ENCODE data around the gene ERGIC3. TPM values are rescaled to one million over a fixed set of nuclear protein-coding genes. Genes with fewer than 3 reads are reported as not detected.

ERGIC3 gene
- total and polyA plus RNA-seq, 10 of the 15 experiments (the other 5 are each of a cell fraction or from before 2014, with no cell fraction given): 90.4 to 210 (median 139) TPM

DNA sequence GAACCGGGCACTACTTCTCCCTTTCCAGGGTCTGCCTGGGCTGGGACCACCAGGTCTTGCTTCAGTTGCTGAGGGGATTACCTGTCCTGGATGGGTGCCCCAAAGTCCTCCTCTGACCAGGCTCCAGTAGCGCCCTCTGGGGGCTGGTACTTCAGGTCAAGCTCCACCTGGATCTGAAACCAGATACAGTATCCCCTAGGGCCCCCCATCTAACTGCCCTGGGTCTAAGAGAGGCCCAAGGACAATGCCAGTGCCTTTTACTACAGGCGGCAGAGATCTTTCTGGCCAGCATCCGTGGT is 62.5 kb downstream of the ERGIC3 start:
- Histone ChIP-seq H3K27ac (ENCODE audit: control insufficient read depth, insufficient read depth) (no peak overlapping the region), H3K4me2 (ENCODE audit: control insufficient read depth, insufficient read depth) (no peak overlapping the region), H3K9me3 (replicated peaks; ENCODE audit: control insufficient read depth, insufficient read depth, low read length) (no peaks in the 10 kb centered on the region), H3K36me3 (ENCODE audit: control insufficient read depth in 2 of 2, insufficient read depth in 2 of 2, low read length in 1 of 2) (no peaks in the 10 kb centered on the region), H4K20me1 (ENCODE audit: control insufficient read depth, insufficient read depth) (no peaks in the 10 kb centered on the region), H3K4me1 (ENCODE audit: control insufficient read depth, insufficient read depth, low read length) (peaks cover 19% of the 10 kb centered on the region), H3K27me3 (replicated peaks in 1 of 2; ENCODE audit: control insufficient read depth in 2 of 2, insufficient read depth in 2 of 2, low read length in 1 of 2) (peaks cover 9 to 11% of the 10 kb centered on the region in 2 experiments; a peak in 3 of 4 replicates), H3K4me3 (no peak overlapping the region), H2AFZ (ENCODE audit: control insufficient read depth, low read depth, low read length) (no peak overlapping the region), H3K9ac (ENCODE audit: control insufficient read depth, insufficient read depth, low read length) (no peak overlapping the region), H3K79me2 (ENCODE audit: control insufficient read depth, insufficient read depth, low read length) (no peaks in the 10 kb centered on the region)
- CTCF ChIA-PET: interaction anchor here (0.5 to 3.8 kb wide), 12 partner anchors 8 to 141 kb away, joined by 3 to 27 read pairs (median 4); partner anchors contain the start of gene SPAG4
- in situ Hi-C loops (cut with MboI) (no loop called here), intact Hi-C loops (cut with micrococcal nuclease; ENCODE audit: unreplicated experiment) (loop anchor here (5.0 kb wide), 1 partner anchor 93 kb away; the partner anchor contains the start of genes NFS1 and ROMO1)
- TF ChIP-seq, protein P1, sequence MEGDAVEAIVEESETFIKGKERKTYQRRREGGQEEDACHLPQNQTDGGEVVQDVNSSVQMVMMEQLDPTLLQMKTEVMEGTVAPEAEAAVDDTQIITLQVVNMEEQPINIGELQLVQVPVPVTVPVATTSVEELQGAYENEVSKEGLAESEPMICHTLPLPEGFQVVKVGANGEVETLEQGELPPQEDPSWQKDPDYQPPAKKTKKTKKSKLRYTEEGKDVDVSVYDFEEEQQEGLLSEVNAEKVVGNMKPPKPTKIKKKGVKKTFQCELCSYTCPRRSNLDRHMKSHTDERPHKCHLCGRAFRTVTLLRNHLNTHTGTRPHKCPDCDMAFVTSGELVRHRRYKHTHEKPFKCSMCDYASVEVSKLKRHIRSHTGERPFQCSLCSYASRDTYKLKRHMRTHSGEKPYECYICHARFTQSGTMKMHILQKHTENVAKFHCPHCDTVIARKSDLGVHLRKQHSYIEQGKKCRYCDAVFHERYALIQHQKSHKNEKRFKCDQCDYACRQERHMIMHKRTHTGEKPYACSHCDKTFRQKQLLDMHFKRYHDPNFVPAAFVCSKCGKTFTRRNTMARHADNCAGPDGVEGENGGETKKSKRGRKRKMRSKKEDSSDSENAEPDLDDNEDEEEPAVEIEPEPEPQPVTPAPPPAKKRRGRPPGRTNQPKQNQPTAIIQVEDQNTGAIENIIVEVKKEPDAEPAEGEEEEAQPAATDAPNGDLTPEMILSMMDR (IDR thresholded peaks at IDR 0.05 in 2 of 3, conservative IDR thresholded peaks at IDR 0.05 in 1 of 3; ENCODE audit: control insufficient read depth in 2 of 3, extremely low read depth in 1 of 3, insufficient read depth in 1 of 3, low read depth in 3 of 3, low read length in 3 of 3): peak; percentile 24 to 52 (median 42)
- TF ChIP-seq POLR2AphosphoS2 (IDR thresholded peaks at IDR 0.05; ENCODE audit: low read depth, low read length): no peak
- ATAC-seq (peak; percentile 42), FAIRE-seq (no peak), DNase-seq (ENCODE audit: low read depth, low spot score) (no peak)
- BruUV-seq (replicated peaks): no TSS peak
- POLR2A ChIA-PET: interaction anchor here (0.5 to 2.0 kb wide), 2 partner anchors 14 to 138 kb away, joined by 4 read pairs; no protein-coding TSS in a partner anchor
- RAD21 ChIA-PET (ENCODE audit: unreplicated experiment): interaction anchor here (0.5 to 1.0 kb wide), 2 partner anchors 13 to 49 kb away, joined by 4 read pairs; no protein-coding TSS in a partner anchor
- 26% methylated on average over 4 of the region's 4 CpGs for WGBS (ENCODE audit: insufficient coverage, insufficient replicate concordance, low lambda C conversion rate, missing lambda C conversion rate)
- SMC1A ChIA-PET (ENCODE audit: uncharacterized antibody, unreplicated experiment): interaction anchor here (0.7 to 2.0 kb wide), 6 partner anchors 13 to 141 kb away, joined by 3 to 6 read pairs (median 3); no protein-coding TSS in a partner anchor

DNA sequence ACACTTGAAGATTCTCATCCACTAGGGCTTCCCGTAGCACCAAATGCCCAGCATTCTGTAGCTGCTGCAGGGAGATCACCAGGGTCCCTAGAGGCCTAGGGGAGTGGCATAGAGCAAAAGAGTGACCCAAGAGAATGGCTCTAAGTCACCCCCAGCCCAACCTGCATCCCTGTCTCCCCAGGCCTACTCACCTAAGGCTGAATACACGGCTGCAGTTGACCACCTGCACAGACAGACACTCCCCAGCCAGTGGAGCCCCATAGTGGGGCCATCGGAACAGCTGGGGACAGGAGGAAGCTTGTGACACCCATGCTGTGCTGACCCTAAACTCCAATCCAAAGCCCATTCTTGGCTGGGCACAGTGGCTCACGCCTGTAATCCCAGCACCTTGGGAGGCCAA is 64.2 kb downstream of the ERGIC3 start:
- intact Hi-C loops (cut with micrococcal nuclease; ENCODE audit: unreplicated experiment): no loop called here
- no peak overlapping the region for H3K27ac ChIP-seq (ENCODE audit: control insufficient read depth, insufficient read depth)
- SMC1A ChIA-PET (ENCODE audit: uncharacterized antibody, unreplicated experiment): interaction anchor here (1.0 kb wide), 1 partner anchor 54 kb away, joined by 4 read pairs; no protein-coding TSS in a partner anchor
- POLR2A ChIA-PET: interaction anchor here (2.0 kb wide), 1 partner anchor 13 kb away, joined by 4 read pairs; no protein-coding TSS in a partner anchor
- no TSS peak for BruUV-seq (replicated peaks)
- CTCF ChIA-PET: interaction anchor here (1.0 to 3.8 kb wide), 6 partner anchors 13 to 348 kb away, joined by 3 to 27 read pairs (median 3); partner anchors contain the start of gene SCAND1
- no peak overlapping the region for H3K9ac ChIP-seq (ENCODE audit: control insufficient read depth, insufficient read depth, low read length)
- 54% methylated on average over 4 of the region's 4 CpGs for WGBS (ENCODE audit: insufficient coverage, insufficient replicate concordance, low lambda C conversion rate, missing lambda C conversion rate)
- H3K4me1 ChIP-seq (ENCODE audit: control insufficient read depth, insufficient read depth, low read length): peaks cover 20% of the 10 kb centered on the region
- H2AFZ ChIP-seq (ENCODE audit: control insufficient read depth, low read depth, low read length): no peak overlapping the region
- H3K4me3 ChIP-seq: no peak overlapping the region
- no peaks in the 10 kb centered on the region for H4K20me1 ChIP-seq (ENCODE audit: control insufficient read depth, insufficient read depth)
- FAIRE-seq (no peak), ATAC-seq (no peak), DNase-seq (ENCODE audit: low read depth, low spot score) (no peak)
- H3K4me2 ChIP-seq (ENCODE audit: control insufficient read depth, insufficient read depth): no peak overlapping the region
- H3K36me3 ChIP-seq (ENCODE audit: control insufficient read depth in 2 of 2, insufficient read depth in 2 of 2, low read length in 1 of 2): no peaks in the 10 kb centered on the region
- RAD21 ChIA-PET (ENCODE audit: unreplicated experiment): interaction anchor here (1.1 kb wide), 1 partner anchor 9 kb away, joined by 3 read pairs; the partner anchor contains the start of gene SPAG4
- peaks cover 3% of the 10 kb centered on the region in 2 experiments; a peak in 3 of 4 replicates for H3K27me3 ChIP-seq (replicated peaks in 1 of 2; ENCODE audit: control insufficient read depth in 2 of 2, insufficient read depth in 2 of 2, low read length in 1 of 2)
- H3K9me3 ChIP-seq (replicated peaks; ENCODE audit: control insufficient read depth, insufficient read depth, low read length): no peaks in the 10 kb centered on the region
- in situ Hi-C loops (cut with MboI): no loop called here
- H3K79me2 ChIP-seq (ENCODE audit: control insufficient read depth, insufficient read depth, low read length): no peaks in the 10 kb centered on the region
- TF ChIP-seq USF2 (IDR thresholded peaks at IDR 0.05; ENCODE audit: borderline replicate concordance, low read depth, low read length) (no peak), E4F1 (IDR thresholded peaks at IDR 0.05; ENCODE audit: borderline replicate concordance, partially characterized antibody) (no peak), CBX5 (IDR thresholded peaks at IDR 0.05; ENCODE audit: low read depth) (no peak), NFYB (IDR thresholded peaks at IDR 0.05; ENCODE audit: insufficient read depth, low read depth, low read length) (no peak), RCOR1 (conservative IDR thresholded peaks at IDR 0.05; ENCODE audit: low read depth, low read length) (no peak), SIX5 (IDR thresholded peaks at IDR 0.05; ENCODE audit: low read depth, low read length, severe bottlenecking) (no peak), SMAD5 (IDR thresholded peaks at IDR 0.05; ENCODE audit: low read depth) (no peak), ZNF384 (IDR thresholded peaks at IDR 0.05; ENCODE audit: borderline replicate concordance, low read depth, low read length) (no peak), STAT1 (conservative IDR thresholded peaks at IDR 0.05) (no peak)

All from GM12878 (cell line).